SIG-M5 treated with dmso at 0.1 percent for 504 hours (cell line): ENCODE measurements around the gene DAZAP2.
"Not testable (repeated sequence)": the region's sequence is repeated elsewhere in the genome, so short reads cannot be mapped to it uniquely, and the experiment has no call there.

ENCODE experiments used
- DNase-seq: peaks from one replicate; lab custom pipeline; 2025; ENCODE audit not compliant: unreplicated experiment; lab: John Stamatoyannopoulos, UW

Gene DAZAP2

DNA sequence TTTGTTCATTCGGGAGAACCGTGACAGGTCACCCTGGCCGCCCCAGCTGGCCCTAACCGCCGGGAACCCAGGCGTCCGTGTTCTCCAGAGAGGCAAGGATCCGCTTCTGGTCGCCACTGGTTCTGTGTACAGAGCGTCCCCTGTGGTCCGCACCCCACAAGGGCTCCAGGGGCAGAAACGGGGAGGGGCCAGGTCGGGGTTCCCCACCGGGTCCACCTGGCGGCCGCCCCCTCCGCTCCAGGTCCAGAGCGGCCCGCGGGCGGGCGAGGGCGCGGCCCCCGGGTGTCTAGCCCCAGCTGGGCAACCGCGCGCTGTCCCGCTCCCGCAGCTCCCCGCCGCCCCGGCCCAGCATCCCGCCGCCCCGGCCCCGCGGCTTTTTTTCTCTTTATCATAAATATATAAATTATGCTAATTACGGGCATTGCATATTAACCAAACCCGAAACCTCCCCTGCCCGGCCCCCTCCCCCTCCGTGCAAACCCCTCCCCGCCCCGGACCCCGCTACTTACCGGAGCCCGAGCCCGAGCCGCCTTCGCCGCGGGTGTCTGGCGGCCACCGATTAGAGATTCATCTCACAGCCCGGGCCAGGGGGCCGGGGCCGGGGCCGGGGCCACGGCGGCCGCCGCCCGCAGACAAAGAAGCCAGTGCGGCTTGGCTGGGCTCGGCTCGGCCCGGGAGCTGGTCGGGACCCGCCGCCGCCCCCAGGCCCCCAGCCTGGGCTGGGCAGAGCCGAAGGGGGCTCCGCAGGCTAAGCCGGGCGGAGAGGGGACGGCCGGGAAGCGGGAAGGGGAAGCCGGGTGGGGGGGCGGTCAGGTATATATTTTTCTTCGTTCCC is 21.3 kb upstream of the DAZAP2 start:
- no peak for DNase-seq

DNA sequence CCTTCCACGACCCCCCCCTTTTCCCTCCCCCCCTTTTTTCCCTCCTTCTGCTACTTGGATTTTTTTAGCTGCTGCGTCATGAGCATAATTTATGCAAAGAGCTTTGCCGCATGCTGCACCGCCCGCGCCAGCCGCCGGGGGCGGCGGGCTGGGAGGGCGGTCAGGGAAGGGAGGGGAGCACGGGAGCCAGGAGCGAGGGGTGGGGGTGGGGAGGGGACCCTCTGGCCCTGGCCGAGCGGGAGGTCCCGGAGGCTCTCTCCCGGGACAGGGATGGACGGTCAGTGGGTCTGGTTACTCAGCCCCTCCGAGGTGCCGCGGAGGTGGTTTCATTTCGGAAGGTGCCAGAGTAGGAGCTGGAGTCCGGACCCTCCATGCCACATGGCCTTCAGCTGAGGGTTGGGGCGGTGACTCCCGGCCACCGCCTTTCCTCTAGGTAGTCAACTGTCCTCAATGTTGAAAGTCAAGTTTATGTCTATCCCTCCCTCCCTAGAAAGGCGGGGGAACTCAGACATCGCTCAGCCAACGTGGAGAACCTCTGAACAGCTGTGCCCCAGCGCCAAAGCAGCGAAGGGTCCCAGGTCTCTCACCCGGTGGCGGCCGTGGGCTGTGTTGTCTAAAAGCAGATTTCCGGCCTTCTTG is 20.5 kb upstream of the DAZAP2 start, which contains the start of gene POU6F1:
TSS of gene POU6F1 (minus strand) at position 95 of the 639 bp plus-strand sequence. CDS start 11,226 bp downstream, outside the sequence.
- peak; percentile 72 for DNase-seq

DNA sequence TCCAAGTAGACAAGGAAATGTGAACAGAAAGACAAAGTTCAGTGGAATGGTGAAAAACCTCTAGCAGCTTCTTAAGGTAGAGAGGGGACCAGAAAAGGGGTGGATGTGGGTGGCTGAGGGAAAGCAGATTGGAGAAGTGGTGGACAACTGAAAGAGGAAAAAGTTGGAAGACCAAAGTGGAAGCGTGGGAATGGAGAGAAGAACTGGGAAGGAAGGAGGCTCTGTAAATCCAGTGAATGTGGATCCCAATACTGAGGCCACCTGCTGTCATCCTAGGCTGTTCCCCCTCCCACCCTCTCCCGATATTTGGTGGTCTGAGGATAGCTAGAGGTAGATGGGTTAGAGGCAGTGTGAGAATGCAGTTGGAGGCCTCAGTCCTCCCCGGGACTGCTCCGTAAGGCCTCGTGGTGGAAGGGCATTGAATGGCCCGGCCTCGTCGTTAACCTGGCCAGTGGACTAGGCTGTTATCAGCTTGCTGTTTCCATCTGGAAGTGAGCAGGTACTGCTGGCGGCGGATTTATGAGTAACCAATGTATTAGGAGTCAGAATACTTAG is 19.9 kb upstream of the DAZAP2 start:
- no peak for DNase-seq

DNA sequence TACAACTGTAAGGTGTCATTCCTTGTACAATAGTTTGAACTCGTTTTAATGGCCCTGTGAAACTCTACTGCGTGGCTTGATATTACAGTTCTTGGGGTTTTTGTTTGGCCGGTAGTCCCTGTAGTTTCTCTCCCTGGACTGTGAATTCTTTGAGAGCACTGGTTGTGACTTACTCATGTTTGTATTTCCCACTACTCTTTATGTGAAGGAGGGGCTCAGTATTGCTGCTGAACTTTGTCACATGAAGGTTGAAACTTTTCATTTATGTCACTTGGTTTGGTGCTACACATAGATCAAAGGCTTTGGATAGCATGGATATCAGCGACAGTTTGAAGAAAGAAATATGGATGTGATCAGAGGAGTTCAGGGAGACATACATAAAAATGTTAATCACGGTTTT is 19.3 kb upstream of the DAZAP2 start:
- DNase-seq: no peak

DNA sequence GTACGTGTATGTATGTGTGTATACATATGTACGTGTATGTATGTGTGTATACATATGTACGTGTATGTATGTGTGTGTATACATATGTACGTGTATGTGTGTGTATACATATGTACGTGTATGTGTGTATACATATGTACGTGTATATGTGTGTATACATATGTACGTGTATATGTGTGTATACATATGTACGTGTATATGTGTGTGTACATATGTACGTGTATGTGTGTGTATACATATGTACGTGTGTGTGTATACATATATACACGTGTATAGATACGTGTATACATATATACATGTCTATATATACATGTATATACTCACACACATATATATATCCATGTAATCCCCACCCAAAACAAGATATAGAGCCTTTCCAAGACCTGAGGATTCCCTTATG is 18.8 kb upstream of the DAZAP2 start:
- not testable (repeated sequence) for DNase-seq

DNA sequence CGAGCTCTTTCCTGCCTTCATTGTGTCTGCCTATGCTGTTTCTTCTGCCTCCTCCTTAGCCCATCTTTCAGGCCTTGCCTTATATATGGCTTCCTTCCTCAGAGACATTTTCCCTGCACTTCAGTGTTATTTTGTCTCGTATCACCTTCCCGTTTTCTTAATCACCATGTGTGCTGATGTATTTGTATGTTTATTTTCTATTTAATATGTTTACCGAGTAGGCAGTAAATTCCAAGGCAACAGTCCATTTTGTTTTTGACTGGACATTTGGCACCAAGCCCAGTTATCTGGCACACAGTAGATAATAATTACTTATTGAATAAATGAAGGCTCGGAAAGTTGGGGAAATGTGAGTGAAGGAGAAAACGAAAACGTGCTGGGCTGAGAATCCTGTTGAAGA is 16.2 kb upstream of the DAZAP2 start:
- no peak for DNase-seq

DNA sequence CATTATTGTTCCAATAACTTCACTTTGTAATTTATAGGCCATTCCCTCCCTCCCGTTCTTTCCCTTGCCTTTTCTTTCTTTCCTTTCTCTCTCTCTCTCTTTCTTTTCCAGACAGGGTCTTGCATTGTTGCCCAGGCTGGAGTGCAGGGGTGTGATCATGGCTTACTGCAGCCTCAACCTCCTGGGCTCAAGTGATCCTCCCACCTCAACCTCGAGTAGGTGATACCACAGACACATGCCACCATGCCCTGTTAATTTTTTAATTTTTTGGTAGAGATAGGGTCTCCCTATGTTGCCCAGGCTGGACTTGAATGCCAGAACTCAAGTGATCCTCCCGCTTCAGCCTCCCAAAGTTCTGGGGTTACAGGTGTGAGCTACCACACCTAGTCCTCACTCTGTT is 14.0 kb upstream of the DAZAP2 start:
- no peak for DNase-seq

DNA sequence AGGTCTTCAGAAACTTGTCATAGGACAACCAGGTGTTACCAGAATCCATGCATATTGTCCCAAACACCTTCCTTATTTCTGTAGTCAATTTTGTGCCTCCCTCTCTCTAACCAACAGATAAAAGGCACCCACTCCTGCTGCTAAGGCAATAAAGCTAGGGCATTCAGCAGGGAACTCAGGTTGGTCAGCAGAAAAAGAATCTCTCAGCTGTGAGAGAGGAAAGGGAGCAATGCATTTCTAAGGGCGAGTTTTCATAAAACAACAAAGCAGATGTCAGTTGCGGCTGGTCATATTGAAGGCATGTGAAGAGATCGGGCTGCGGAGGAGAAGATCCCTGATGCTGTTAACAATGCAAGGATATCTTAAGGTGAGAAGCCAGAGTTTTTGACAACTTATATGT is 13.4 kb upstream of the DAZAP2 start:
- no peak for DNase-seq

DNA sequence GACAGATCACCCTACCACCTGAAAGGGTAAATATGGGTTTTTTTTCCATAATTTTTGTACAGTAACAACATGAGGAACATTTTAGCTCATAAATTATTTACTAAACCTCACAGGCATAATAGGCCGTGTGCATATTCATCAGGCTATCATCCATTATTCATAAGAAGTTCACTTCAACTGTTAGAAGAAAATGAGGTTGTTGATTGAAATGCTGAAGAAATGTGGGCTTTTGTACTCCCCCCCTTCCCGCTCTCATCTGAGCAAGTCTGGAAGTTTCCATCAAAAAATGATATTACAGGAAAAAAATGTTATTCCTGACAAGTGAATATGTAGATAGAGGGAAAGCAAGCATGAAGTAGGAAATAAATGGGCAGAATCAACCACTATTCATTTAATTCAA is 12.9 kb upstream of the DAZAP2 start:
- DNase-seq: no peak

DNA sequence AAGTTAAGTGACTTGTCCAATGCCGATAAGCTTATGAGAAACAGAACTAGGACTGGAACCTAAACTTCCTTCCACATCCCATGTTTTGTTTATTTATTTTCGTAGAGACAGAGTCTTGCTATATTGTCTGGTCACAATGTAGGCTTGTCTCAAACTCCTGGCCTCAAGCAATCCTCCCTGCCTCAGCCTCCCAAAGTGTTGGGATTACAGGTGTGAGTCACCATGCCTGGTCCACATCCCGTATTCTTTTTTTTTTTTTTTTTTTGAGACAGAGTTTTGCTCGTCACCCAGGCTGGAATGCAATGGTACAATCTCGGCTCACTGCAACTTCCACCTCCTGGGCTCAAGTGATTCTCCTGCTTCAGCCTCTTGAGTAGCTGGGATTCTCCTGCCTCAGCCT is 11.5 kb upstream of the DAZAP2 start:
- not testable (repeated sequence) for DNase-seq

DNA sequence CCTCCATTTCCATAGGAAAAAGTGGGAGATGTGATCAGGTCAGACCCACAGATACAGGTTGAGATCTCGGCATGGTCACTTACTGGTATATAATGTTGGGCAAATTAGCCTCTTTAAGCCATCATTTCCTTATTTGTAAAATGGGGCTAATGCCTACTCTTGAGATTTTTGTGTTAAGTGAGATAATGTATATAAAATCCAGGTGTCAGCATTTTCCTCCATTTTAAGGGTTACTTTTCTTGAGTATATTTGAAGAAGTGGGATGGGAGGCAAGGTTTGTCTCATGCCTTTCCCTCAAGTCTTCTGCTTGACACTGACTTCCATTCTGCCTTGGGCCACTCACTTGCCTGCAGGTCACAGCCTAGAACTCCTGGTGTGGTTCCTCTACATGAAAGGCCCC is 10.7 kb upstream of the DAZAP2 start:
- DNase-seq: no peak

DNA sequence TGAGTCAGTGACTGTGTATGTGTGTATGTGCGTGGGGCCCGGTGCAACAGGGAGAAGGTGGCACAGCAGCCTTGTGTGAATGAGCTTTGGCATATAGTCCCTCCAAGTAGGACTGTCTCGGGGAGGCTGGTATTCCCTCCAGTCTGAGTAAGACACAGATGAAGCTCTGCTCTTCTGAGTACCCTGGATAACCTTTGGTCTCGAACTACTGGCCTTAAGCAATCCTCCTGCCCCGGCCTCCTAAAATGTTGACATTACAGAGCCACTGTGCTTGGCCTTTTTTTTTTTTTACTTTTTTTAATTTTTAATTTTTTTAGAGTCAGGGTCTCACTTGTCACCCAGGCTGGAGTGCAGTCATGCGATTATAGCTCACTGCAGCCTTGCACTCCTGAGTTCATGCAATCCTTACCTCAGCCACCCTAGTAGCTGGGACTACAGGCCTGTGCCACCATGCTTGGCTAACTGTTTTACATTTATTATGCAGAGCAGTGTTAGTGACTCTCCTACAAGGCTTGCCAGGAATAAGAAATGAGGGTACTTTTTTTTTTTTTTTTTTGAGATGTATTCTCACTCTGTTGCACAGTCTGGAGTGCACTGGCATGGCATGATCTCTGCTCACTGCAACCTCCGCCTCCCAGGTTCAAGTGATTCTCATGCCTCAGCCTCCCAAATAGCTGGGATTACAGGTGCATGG is 9.4 kb upstream of the DAZAP2 start:
- DNase-seq: no peak

DNA sequence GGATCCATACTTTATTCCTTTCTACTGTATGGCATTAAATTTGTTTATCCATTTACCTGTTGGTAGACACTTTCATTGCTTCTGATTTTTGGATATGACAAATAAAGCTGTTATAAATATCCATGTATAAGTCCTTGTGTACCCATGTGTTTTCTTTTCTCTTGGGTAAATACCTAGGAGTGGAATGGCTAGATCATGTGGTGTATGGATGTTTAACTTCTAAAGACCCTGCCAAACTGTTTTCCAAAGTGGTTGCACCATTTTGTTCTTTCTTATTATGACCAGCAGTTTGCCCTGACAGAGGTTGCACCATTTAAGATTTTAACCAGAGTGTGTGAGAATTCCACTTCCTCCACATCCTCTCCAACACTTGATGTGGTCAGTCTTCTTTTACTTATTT is 6.0 kb upstream of the DAZAP2 start:
- DNase-seq: no peak

DNA sequence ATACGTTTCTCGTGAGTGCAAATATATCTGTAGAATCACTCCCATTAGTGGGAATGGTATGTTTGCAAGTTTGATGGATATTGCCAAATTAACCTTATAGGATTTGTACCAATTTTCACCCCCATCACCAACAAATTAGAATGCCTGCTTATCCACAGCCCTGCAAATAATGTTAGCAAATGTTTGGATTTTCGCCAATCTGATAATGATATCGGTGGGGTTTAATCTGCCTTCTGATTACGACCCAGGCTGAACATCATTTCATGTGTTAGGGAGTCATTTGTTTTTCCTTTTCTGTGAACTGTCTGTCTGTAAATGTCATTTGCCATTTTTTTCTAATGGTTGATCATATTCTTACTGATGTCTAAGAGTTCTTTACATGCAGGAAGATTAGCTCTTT is 4.1 kb upstream of the DAZAP2 start:
- no peak for DNase-seq

DNA sequence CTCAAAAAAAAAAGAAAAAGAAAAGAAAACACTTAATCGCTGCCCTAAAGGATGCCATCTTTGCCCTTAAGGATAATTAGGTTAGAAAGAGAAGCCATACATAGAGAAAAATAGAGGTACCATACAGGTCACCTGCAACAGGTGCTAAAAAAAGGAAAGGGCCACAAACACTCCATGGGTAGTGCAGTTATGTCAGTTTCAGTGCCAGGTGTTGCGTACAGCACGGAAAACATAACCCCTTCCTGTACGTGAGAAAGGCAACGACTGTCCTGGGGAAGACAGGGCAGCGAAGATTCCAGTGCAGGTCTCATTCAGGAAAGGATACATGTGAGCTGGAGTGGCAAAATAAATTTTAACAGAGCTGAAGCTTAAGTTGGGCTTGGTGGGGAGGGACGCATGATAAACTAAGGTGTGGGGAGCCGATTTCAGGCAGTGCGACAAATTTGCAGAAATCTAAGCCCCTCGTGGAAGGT is 553 bp upstream of the DAZAP2 start:
- DNase-seq: no peak

DNA sequence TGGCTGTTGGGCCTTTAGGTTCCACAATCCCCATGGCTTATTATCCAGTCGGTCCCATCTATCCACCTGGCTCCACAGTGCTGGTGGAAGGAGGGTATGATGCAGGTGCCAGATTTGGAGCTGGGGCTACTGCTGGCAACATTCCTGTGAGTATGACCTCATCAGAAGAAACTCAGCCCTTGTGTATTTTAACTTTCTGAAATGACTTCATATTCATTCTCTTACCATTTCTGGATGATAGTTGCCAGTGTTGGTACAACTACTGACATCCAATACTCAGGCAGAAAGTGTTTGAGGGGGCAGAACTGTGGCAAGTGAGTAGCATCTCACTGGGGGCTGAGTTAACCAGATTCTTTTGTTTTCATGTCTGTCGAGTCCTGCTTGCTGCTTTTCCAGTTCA is 2.3 kb downstream of the DAZAP2 start:
- no peak for DNase-seq

DNA sequence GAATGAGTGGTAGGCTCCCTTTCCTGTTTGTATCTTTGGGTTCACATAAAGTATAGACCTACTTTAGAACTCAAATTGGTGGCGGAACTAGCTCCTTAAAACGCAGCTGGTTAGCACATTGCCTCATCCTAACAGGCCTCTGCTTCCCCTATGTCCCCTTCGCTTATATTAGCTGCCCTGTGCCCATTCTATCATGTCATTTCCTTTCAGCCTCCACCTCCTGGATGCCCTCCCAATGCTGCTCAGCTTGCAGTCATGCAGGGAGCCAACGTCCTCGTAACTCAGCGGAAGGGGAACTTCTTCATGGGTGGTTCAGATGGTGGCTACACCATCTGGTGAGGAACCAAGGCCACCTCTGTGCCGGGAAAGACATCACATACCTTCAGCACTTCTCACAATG is 3.5 kb downstream of the DAZAP2 start:
- peak; percentile 97 for DNase-seq

DNA sequence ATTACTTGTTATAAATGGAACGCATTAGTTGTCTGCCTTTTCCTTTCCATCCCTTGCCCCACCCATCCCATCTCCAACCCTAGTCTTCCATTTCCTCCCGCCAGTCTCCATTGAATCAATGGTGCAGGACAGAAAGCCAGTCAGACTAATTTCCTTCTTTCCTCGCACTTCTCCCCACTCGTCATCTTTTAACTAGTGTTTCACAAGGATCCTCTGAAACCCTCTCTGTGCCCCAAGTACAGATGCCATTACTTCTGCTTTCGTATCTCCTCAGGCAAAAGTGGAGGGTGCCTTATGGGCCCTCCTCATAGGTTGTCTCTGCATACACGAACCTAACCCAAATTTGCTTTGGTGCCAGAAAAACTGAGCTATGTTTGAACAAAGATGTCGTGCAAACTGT is 4.2 kb downstream of the DAZAP2 start:
- peak; percentile 96 for DNase-seq

DNA sequence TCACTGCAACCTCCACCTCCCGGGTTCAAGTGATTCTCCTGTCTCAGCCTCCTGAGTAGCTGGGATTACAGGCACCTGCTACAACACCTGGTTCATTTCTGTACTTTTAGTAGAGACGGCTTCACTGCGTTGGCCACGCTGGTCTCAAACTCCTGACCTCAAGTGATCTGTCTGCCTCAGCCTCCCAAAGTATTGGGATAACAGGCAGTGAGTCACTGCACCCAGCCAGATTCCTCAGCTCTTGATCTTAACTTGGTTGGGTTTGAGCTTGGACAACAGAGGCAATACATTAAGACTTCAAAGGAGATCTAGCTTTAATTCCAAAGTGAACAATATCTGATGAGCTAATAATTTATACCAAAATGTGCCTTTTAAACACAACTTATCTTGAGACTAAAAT is 5.6 kb downstream of the DAZAP2 start:
- no peak for DNase-seq

DNA sequence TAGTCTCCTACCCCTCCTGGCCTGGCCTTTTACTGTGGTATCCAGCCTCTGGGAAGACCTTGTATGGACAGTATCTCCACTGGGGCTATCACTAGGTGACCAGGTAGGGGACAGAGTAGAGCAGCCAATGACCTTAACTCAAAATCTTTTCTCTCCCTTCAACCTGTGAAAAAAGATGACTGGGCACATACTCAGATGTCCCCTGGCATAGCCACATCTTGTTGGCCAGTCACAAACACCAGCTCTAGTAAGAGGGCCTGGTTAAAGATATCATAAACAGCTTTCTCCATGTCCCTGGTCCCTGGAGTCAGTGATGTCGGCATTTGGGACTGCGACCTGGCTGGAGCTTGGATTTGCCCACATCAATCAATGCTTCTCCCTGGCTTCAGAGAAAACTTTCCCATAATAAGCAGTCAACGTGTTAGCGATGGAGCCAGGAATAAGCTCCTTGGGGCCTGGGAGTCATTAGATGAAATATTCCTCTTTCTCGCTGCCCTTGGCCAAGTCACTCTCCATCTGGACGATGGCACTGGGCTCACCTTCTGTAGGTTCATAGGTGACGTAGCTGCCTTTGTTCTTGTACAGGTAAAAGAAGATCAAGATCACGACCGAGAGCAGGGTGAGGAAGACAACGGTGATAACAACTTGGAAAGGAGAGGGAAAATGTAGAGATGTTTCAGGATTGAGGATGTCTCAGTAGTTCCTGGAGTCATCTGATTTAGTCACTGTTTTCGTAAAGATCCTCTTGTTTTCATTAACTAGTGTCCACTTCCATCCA is 7.0 kb downstream of the DAZAP2 start:
- no peak for DNase-seq
